Adrenal gland (tissue), 5 donors: ENCODE data around the gene SPDYC.

Experiments
- CTCF ChIP-seq, 6 experiments: fragments of 450-650 bp in 4 of 6; fragments of 200-600 bp in 2 of 6; sonication (generic) in 1 of 6; IDR thresholded peaks; 1 replicate in 5 of 6; 2 replicates in 1 of 6; pipeline versions ENCODE4 v1.5.1 to v1.8.0; 2016 to 2021; ENCODE audit warnings: antibody characterized with exemption in 6 of 6, mild to moderate bottlenecking in 2 of 6, moderate library complexity in 1 of 6
- POLR2A ChIP-seq, 2 donors: fragments of 450-650 bp; IDR thresholded peaks; one replicate each; pipeline ENCODE4 v1.6.1; 2017; ENCODE audit warnings: antibody characterized with exemption in 2 of 2, mild to moderate bottlenecking in 2 of 2, moderate library complexity in 1 of 2
- donor health status: DM: no; HTN: no; CAD: no.

DNA sequence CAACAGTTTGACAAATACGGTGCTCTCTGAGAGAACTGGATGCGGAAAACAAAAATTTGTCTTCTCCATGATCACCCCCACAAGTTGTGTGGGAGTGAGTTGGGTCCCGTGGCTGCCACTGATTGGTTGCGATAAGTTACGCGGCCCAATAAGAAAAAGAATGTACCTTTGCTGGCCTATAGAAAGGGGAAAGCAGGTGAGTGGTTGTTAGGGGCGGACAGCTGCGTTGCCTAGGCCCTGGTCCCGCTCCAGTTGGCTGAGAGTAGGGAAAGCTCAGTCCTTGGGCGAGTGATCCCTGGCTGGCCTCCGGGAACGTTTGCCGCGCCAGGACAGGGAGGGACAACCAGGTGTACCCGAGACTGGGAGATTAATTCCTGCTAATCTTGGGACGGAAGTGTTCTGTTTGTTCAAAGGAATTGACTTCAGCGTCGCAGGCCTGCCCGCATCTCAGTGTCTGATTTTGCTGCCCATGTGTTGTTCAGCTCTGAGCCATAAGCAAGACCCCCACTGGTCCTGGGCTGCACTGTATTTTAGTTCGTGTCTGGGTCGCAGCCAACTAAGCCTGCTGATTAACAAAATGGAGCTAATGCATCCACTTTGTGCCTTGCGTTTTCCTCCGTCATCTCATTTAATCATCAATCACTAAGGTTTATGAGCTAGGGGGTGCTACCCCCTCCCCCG, 34.9 kb upstream of the SPDYC start:
- TF ChIP-seq CTCF (IDR thresholded peaks at IDR 0.05) (no peak), POLR2A (IDR thresholded peaks at IDR 0.05) (peak in 1 of 2 donors; percentile 64)
